ENCODE results near the gene FBH1. TPM values are rescaled to one million over a fixed set of nuclear protein-coding genes. Genes with fewer than 3 reads are reported as not detected.
A peak's percentile ranks its signal among the peaks of the same experiment; 100 is the strongest.

Gene FBH1
- total and polyA plus RNA-seq, 4 donors, result 19.9 to 58.4 (median 48.1) TPM

DNA sequence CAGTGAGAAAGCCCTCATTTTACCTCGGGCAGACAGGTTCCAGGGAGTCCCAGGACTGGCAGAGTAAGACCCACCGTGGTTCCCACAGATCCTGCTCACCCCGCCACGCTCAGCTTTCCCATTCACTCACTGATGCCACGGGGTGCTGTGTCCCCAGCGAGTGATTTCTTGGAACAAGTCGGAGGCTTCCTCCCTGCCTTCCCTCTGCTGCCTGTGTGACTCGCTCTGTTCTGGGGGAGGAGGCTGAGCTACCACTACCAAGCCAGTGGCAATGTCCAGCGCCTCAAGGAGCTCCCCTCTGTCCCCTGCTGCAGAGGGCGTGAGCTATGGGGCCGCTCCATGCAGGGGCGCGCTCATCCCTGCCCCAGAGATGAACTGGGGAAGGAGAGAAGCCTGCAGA, 74.7 kb downstream of the FBH1 start:
- 95% methylated on average over 13 of the region's 13 CpGs for WGBS
- Histone ChIP-seq H3K4me3 (ENCODE audit: low read depth in 1 of 3, low read length in 3 of 3) (no peak overlapping the region), H3K9me3 (ENCODE audit: control insufficient read depth in 4 of 4, low read length in 3 of 4) (no peaks in the 10 kb centered on the region), H3K9ac (ENCODE audit: low read depth in 1 of 2, low read length in 2 of 2) (no peak overlapping the region), H3K27me3 (ENCODE audit: control insufficient read depth in 4 of 4, insufficient read depth in 4 of 4, low read length in 3 of 4) (no peaks in the 10 kb centered on the region), H3K36me3 (ENCODE audit: control insufficient read depth in 4 of 4, insufficient read depth in 3 of 4, low read depth in 1 of 4, low read length in 3 of 4) (peaks cover 0 to 23% (median 15%) of the 10 kb centered on the region in 4 donors), H3K4me1 (ENCODE audit: control insufficient read depth in 4 of 4, insufficient read depth in 4 of 4, low read length in 3 of 4) (peaks cover 13 to 33% (median 24%) of the 10 kb centered on the region in 4 donors), H3K27ac (ENCODE audit: low read depth in 1 of 2, low read length in 2 of 2) (peak overlapping the region; percentile 48 to 59)
- TF ChIP-seq, protein P1, sequence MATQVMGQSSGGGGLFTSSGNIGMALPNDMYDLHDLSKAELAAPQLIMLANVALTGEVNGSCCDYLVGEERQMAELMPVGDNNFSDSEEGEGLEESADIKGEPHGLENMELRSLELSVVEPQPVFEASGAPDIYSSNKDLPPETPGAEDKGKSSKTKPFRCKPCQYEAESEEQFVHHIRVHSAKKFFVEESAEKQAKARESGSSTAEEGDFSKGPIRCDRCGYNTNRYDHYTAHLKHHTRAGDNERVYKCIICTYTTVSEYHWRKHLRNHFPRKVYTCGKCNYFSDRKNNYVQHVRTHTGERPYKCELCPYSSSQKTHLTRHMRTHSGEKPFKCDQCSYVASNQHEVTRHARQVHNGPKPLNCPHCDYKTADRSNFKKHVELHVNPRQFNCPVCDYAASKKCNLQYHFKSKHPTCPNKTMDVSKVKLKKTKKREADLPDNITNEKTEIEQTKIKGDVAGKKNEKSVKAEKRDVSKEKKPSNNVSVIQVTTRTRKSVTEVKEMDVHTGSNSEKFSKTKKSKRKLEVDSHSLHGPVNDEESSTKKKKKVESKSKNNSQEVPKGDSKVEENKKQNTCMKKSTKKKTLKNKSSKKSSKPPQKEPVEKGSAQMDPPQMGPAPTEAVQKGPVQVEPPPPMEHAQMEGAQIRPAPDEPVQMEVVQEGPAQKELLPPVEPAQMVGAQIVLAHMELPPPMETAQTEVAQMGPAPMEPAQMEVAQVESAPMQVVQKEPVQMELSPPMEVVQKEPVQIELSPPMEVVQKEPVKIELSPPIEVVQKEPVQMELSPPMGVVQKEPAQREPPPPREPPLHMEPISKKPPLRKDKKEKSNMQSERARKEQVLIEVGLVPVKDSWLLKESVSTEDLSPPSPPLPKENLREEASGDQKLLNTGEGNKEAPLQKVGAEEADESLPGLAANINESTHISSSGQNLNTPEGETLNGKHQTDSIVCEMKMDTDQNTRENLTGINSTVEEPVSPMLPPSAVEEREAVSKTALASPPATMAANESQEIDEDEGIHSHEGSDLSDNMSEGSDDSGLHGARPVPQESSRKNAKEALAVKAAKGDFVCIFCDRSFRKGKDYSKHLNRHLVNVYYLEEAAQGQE (IDR thresholded peaks at IDR 0.05), result no peak
- TF ChIP-seq RXRA (IDR thresholded peaks at IDR 0.05), result no peak
- TF ChIP-seq, protein P2, sequence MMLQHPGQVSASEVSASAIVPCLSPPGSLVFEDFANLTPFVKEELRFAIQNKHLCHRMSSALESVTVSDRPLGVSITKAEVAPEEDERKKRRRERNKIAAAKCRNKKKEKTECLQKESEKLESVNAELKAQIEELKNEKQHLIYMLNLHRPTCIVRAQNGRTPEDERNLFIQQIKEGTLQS (IDR thresholded peaks at IDR 0.05), result no peak
- TF ChIP-seq SP1 (IDR thresholded peaks at IDR 0.05), result no peak
- no peak for TF ChIP-seq JUND (IDR thresholded peaks at IDR 0.05)
- no peak for TF ChIP-seq FOXA1 (IDR thresholded peaks at IDR 0.05)
- TF ChIP-seq TAF1 (conservative IDR thresholded peaks at IDR 0.05), result no peak
- TF ChIP-seq, protein P3, sequence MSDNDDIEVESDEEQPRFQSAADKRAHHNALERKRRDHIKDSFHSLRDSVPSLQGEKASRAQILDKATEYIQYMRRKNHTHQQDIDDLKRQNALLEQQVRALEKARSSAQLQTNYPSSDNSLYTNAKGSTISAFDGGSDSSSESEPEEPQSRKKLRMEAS (IDR thresholded peaks at IDR 0.05), result no peak
- TF ChIP-seq, protein P4, sequence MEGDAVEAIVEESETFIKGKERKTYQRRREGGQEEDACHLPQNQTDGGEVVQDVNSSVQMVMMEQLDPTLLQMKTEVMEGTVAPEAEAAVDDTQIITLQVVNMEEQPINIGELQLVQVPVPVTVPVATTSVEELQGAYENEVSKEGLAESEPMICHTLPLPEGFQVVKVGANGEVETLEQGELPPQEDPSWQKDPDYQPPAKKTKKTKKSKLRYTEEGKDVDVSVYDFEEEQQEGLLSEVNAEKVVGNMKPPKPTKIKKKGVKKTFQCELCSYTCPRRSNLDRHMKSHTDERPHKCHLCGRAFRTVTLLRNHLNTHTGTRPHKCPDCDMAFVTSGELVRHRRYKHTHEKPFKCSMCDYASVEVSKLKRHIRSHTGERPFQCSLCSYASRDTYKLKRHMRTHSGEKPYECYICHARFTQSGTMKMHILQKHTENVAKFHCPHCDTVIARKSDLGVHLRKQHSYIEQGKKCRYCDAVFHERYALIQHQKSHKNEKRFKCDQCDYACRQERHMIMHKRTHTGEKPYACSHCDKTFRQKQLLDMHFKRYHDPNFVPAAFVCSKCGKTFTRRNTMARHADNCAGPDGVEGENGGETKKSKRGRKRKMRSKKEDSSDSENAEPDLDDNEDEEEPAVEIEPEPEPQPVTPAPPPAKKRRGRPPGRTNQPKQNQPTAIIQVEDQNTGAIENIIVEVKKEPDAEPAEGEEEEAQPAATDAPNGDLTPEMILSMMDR (IDR thresholded peaks at IDR 0.05; ENCODE audit: low read depth, low read length, missing input control), result no peak
- no peak for TF ChIP-seq RAD21 (IDR thresholded peaks at IDR 0.05)
- no peak for DNase-seq (ENCODE audit: low spot score)

DNA sequence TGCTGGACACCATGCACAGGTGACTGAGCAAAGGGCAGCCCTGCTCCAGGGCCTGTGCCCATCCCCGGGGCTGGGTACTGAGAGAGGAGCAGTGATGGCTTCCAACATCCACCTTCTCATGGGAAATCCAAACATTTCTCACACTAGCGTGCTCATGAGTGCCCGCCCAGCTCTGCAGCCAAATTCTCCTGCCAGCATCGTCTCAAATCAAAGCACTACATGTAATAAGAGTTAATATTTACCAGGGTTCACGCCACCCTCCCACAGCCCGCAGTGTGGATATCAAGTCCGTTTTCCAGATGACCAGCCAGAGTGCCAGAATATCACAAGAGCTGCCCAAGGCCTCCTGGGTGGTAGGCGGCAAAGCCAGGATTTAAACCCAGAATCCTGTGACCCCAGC, 75.2 kb downstream of the FBH1 start:
- WGBS, result 22% methylated on average over 8 of the region's 8 CpGs
- Histone ChIP-seq H3K36me3 (ENCODE audit: control insufficient read depth in 4 of 4, insufficient read depth in 3 of 4, low read depth in 1 of 4, low read length in 3 of 4) (peaks cover 0 to 18% (median 11%) of the 10 kb centered on the region in 4 donors), H3K9me3 (ENCODE audit: control insufficient read depth in 4 of 4, low read length in 3 of 4) (no peaks in the 10 kb centered on the region), H3K27me3 (ENCODE audit: control insufficient read depth in 4 of 4, insufficient read depth in 4 of 4, low read length in 3 of 4) (no peaks in the 10 kb centered on the region), H3K9ac (ENCODE audit: low read depth in 1 of 2, low read length in 2 of 2) (no peak overlapping the region), H3K27ac (ENCODE audit: low read depth in 1 of 2, low read length in 2 of 2) (peak overlapping the region; percentile 59 to 65), H3K4me1 (ENCODE audit: control insufficient read depth in 4 of 4, insufficient read depth in 4 of 4, low read length in 3 of 4) (peaks cover 13 to 37% (median 25%) of the 10 kb centered on the region in 4 donors), H3K4me3 (ENCODE audit: low read depth in 1 of 3, low read length in 3 of 3) (no peak overlapping the region)
- DNase-seq (ENCODE audit: low spot score), result no peak
- peak; percentile 85 to 95 for TF ChIP-seq RXRA (IDR thresholded peaks at IDR 0.05)
- TF ChIP-seq, protein P2 (IDR thresholded peaks at IDR 0.05), result peak; percentile 69
- TF ChIP-seq, protein P5, sequence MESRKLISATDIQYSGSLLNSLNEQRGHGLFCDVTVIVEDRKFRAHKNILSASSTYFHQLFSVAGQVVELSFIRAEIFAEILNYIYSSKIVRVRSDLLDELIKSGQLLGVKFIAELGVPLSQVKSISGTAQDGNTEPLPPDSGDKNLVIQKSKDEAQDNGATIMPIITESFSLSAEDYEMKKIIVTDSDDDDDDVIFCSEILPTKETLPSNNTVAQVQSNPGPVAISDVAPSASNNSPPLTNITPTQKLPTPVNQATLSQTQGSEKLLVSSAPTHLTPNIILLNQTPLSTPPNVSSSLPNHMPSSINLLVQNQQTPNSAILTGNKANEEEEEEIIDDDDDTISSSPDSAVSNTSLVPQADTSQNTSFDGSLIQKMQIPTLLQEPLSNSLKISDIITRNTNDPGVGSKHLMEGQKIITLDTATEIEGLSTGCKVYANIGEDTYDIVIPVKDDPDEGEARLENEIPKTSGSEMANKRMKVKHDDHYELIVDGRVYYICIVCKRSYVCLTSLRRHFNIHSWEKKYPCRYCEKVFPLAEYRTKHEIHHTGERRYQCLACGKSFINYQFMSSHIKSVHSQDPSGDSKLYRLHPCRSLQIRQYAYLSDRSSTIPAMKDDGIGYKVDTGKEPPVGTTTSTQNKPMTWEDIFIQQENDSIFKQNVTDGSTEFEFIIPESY (IDR thresholded peaks at IDR 0.05), result peak; percentile 95
- TF ChIP-seq HNF4G (IDR thresholded peaks at IDR 0.05), result peak; percentile 28
- no peak for TF ChIP-seq NR2F2 (IDR thresholded peaks at IDR 0.05)
- TF ChIP-seq FOXA1 (IDR thresholded peaks at IDR 0.05), result peak; percentile 90
- TF ChIP-seq, protein P4 (IDR thresholded peaks at IDR 0.05; ENCODE audit: low read depth, low read length, missing input control), result no peak
- no peak for TF ChIP-seq TAF1 (conservative IDR thresholded peaks at IDR 0.05)
- TF ChIP-seq SP1 (IDR thresholded peaks at IDR 0.05), result peak; percentile 86
- TF ChIP-seq RAD21 (IDR thresholded peaks at IDR 0.05), result peak; percentile 56 to 60
- peak in 1 of 2 donors; percentile 61 for TF ChIP-seq GABPA (IDR thresholded peaks at IDR 0.05 in 1 of 2, conservative IDR thresholded peaks at IDR 0.05 in 1 of 2)
- TF ChIP-seq YY1 (IDR thresholded peaks at IDR 0.05), result peak; percentile 95
- TF ChIP-seq, protein P3 (IDR thresholded peaks at IDR 0.05), result peak; percentile 95
- TF ChIP-seq, protein P1 (IDR thresholded peaks at IDR 0.05), result peak; percentile 49
- TF ChIP-seq FOXA2 (IDR thresholded peaks at IDR 0.05), result peak; percentile 83
